Adipocyte (in vitro differentiated cells): ENCODE results near the gene PKNOX2.

Experiments used
- DNase-seq: peaks from one replicate; pipeline ENCODE4 v3.0.0-alpha.2; 2015; ENCODE audit warnings: low read depth
- H3K27me3 ChIP-seq: replicated peaks from 2 replicates; pipeline ENCODE4 v1.7.0; 2013; ENCODE audit warnings: mild to moderate bottlenecking, low read length, moderate library complexity; ENCODE audit not compliant: control insufficient read depth, insufficient read depth
- H3K36me3 ChIP-seq: 2 replicates; pipeline ENCODE4 v1.7.0; 2013; ENCODE audit warnings: low read length, mild to moderate bottlenecking, moderate library complexity; ENCODE audit not compliant: control insufficient read depth, insufficient read depth, severe bottlenecking
- H3K4me1 ChIP-seq: 2 replicates; pipeline ENCODE4 v1.7.0; 2013; ENCODE audit warnings: mild to moderate bottlenecking, low read length, moderate library complexity; ENCODE audit not compliant: control insufficient read depth, insufficient read depth
- H3K4me3 ChIP-seq: 2 replicates; pipeline ENCODE4 v1.7.0; 2013; ENCODE audit warnings: mild to moderate bottlenecking, low read length, moderate library complexity
- H3K9ac ChIP-seq: 2 replicates; pipeline ENCODE4 v1.7.0; 2013; ENCODE audit warnings: mild to moderate bottlenecking, low read length, moderate library complexity
- H3K9me3 ChIP-seq: 2 replicates; pipeline ENCODE4 v1.7.0; 2013; ENCODE audit warnings: mild to moderate bottlenecking, low read length, moderate library complexity; ENCODE audit not compliant: control insufficient read depth

The PKNOX2 gene

GRCh38 chr11:125270711-125271110 lies 106.2 kb downstream of the PKNOX2 start:
- DNase-seq, result no peak
- Histone ChIP-seq H3K4me3 (no peak overlapping the region), H3K9me3 (no peaks in the 10 kb centered on the region), H3K9ac (no peak overlapping the region), H3K27me3 (no peaks in the 10 kb centered on the region), H3K36me3 (no peaks in the 10 kb centered on the region), H3K4me1 (no peaks in the 10 kb centered on the region)

- Histone ChIP-seq H3K4me3 (no peak overlapping the region), H3K9me3 (no peaks in the 10 kb centered on the region), H3K9ac (no peak overlapping the region), H3K27me3 (no peaks in the 10 kb centered on the region), H3K4me1 (peaks cover 4% of the 10 kb centered on the region), H3K36me3 (no peaks in the 10 kb centered on the region)
- DNase-seq, result no peak
Measured at GRCh38 chr11:125271483-125272091, 107.0 kb downstream of the PKNOX2 start.

GRCh38 chr11:125272092-125272491 lies 107.5 kb downstream of the PKNOX2 start:
- no peak for DNase-seq
- Histone ChIP-seq H3K27me3 (no peaks in the 10 kb centered on the region), H3K9me3 (no peaks in the 10 kb centered on the region), H3K4me3 (no peak overlapping the region), H3K4me1 (peaks cover 4% of the 10 kb centered on the region), H3K9ac (no peak overlapping the region), H3K36me3 (no peaks in the 10 kb centered on the region)

DNA sequence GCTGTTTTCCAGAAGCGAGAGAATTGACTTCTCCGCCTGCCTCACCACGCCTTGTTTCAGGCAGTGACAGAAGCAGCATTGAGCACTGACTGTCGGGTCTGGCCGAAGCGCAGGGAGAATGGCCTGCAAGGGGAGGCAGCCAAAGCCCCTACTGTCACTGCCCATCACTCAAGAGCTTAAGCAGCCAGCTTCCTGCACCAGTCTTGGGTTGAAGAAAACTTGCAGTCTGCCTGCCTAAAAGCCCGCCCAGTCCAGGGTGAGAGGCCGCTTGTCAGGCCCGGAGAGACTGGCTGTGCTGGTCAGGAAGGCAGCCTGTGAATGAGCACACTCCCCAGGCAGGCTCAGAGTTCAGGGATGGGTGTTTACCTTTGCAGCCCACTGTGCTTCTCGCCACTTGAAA lies 108.3 kb downstream of the PKNOX2 start:
- no peaks in the 10 kb centered on the region for H3K36me3 ChIP-seq
- H3K4me3 ChIP-seq, result no peak overlapping the region
- H3K9me3 ChIP-seq, result no peaks in the 10 kb centered on the region
- DNase-seq, result no peak
- no peak overlapping the region for H3K9ac ChIP-seq
- peaks cover 4% of the 10 kb centered on the region for H3K4me1 ChIP-seq
- no peaks in the 10 kb centered on the region for H3K27me3 ChIP-seq

DNA sequence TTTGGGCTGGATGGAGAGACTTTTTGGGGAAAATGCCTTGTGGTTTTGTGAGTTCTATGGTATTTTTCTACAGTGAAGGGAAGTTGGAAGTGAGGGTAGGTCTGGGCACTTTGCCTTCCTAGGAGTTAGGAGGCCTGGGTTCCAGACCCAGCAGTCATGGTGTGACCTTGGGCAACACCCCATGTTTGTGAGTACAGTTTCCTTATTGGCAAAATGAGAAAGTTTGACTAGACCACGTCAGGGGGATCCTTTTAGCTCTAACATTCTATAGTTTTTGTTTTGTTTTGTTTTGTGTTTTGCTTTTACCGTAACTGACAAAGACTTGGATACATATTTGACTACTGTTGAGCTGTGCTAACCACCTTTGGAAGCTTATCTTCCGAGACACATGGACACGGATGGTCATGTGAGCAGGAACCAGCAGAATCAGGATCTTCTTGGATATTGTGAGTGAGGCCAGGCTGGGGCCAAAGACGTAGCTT lies 109.0 kb downstream of the PKNOX2 start:
- no peak overlapping the region for H3K4me3 ChIP-seq
- DNase-seq, result no peak
- no peak overlapping the region for H3K9ac ChIP-seq
- no peaks in the 10 kb centered on the region for H3K9me3 ChIP-seq
- H3K27me3 ChIP-seq, result no peaks in the 10 kb centered on the region
- peaks cover 4% of the 10 kb centered on the region for H3K4me1 ChIP-seq
- no peaks in the 10 kb centered on the region for H3K36me3 ChIP-seq

DNA sequence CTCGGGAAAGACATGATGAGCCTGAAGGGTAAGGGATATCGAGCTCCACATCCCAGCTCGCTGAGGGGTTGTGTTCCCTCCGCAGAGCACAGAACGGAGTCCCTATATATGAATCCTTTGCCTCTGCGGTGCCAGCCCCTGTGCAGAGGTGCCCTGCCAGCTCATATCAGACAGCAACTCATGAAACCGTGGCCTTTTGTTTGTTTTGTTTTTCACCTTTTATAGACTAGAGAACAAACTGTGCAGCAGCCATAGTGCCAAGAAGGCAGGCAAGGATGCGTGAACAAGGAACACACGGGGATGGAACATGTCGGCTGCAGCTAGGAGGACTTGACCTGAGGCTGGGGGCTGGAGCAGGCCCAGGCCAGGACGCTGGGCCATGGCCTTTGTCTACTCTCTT lies 109.8 kb downstream of the PKNOX2 start:
- Histone ChIP-seq H3K4me1 (peaks cover 4% of the 10 kb centered on the region), H3K27me3 (no peaks in the 10 kb centered on the region), H3K4me3 (no peak overlapping the region), H3K36me3 (no peaks in the 10 kb centered on the region), H3K9ac (no peak overlapping the region), H3K9me3 (no peaks in the 10 kb centered on the region)
- DNase-seq, result no peak

GRCh38 chr11:125274774-125275173 lies 110.2 kb downstream of the PKNOX2 start:
- no peak overlapping the region for H3K9ac ChIP-seq
- no peak for DNase-seq
- H3K9me3 ChIP-seq, result no peaks in the 10 kb centered on the region
- H3K4me3 ChIP-seq, result no peak overlapping the region
- H3K36me3 ChIP-seq, result no peaks in the 10 kb centered on the region
- H3K27me3 ChIP-seq, result no peaks in the 10 kb centered on the region
- H3K4me1 ChIP-seq, result peaks cover 4% of the 10 kb centered on the region

GRCh38 chr11:125275905-125276618 lies 111.5 kb downstream of the PKNOX2 start:
- Histone ChIP-seq H3K9me3 (no peaks in the 10 kb centered on the region), H3K4me3 (no peak overlapping the region), H3K9ac (no peak overlapping the region), H3K4me1 (peaks cover 4% of the 10 kb centered on the region), H3K36me3 (no peaks in the 10 kb centered on the region), H3K27me3 (no peaks in the 10 kb centered on the region)
- DNase-seq, result peak; percentile 53

- Histone ChIP-seq H3K9ac (no peak overlapping the region), H3K4me3 (no peak overlapping the region), H3K4me1 (peaks cover 4% of the 10 kb centered on the region), H3K9me3 (no peaks in the 10 kb centered on the region), H3K27me3 (no peaks in the 10 kb centered on the region), H3K36me3 (no peaks in the 10 kb centered on the region)
- no peak for DNase-seq
Measured at GRCh38 chr11:125276619-125276976, 112.0 kb downstream of the PKNOX2 start.

GRCh38 chr11:125279676-125280418 lies 115.3 kb downstream of the PKNOX2 start:
- H3K4me3 ChIP-seq, result no peak overlapping the region
- no peaks in the 10 kb centered on the region for H3K9me3 ChIP-seq
- DNase-seq, result no peak
- no peak overlapping the region for H3K9ac ChIP-seq
- no peaks in the 10 kb centered on the region for H3K36me3 ChIP-seq
- H3K4me1 ChIP-seq, result peaks cover 4% of the 10 kb centered on the region
- no peaks in the 10 kb centered on the region for H3K27me3 ChIP-seq

- peaks cover 4% of the 10 kb centered on the region for H3K4me1 ChIP-seq
- H3K9me3 ChIP-seq, result no peaks in the 10 kb centered on the region
- no peaks in the 10 kb centered on the region for H3K36me3 ChIP-seq
- H3K4me3 ChIP-seq, result no peak overlapping the region
- H3K9ac ChIP-seq, result no peak overlapping the region
- no peaks in the 10 kb centered on the region for H3K27me3 ChIP-seq
- no peak for DNase-seq
Measured at GRCh38 chr11:125280646-125281045, 116.1 kb downstream of the PKNOX2 start.
